Activated gamma-delta T cell (primary cell): Measurements from ENCODE around the gene XPNPEP2.
"Not testable (repeated sequence)": the region's sequence is repeated elsewhere in the genome, so short reads cannot be mapped to it uniquely, and the experiment has no call there.

Experiments
- DNase-seq: peaks from one replicate; lab custom pipeline; 2025; lab: John Stamatoyannopoulos, UW

XPNPEP2 gene

GRCh38 chrX:129719931-129720530 is 18.7 kb upstream of the XPNPEP2 start:
- DNase-seq = no peak

DNA sequence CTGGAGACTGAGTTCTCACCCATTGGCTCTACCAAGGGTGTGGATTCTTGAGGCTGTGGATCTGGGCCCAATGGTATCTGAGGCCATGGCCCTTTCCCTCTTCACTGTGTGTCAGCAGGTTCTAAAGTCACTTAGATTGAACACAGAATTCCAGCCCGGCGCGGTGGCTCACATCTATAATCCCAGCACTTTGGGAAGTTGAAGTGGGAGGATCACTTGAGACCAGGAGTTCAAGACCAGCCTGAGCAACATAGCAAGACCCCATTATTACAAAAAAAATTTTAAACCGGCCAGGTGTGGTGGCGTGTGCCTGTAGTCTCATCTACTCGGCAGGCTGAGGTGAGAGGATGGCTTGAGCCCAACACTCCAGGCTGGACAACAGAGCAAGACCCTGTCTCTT is 18.0 kb upstream of the XPNPEP2 start:
- DNase-seq = no peak

- no peak for DNase-seq
These were observed 17.4 kb upstream of the XPNPEP2 start for GRCh38 chrX:129721414-129721813.

DNA sequence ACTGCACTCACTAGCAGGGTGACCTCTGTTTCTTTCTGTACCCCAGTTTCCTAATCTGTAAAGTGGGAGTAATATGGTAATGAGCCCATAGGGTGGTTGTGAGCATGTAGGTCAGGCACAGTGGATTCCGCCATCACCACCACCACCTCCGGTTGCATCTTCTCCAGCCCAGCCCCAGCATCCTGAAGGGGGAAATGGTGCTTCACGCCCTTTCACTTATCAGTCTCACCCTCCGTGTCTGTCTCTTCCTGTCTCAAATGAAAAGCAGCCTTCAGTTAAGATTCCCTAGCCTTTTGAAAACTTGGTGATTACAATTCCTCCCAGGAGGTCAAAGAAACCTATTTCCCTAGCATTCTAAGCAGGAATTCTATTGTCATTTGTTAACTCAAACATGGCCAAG is 16.9 kb upstream of the XPNPEP2 start:
- DNase-seq = no peak

- DNase-seq = no peak
These were observed 15.3 kb upstream of the XPNPEP2 start for GRCh38 chrX:129723511-129723910.

- DNase-seq = no peak
These were observed 14.0 kb upstream of the XPNPEP2 start for GRCh38 chrX:129724754-129725153.

GRCh38 chrX:129726307-129727111 is 12.3 kb upstream of the XPNPEP2 start:
- DNase-seq = no peak

GRCh38 chrX:129728061-129728460 is 10.7 kb upstream of the XPNPEP2 start:
- no peak for DNase-seq

GRCh38 chrX:129731228-129731627 is 7.6 kb upstream of the XPNPEP2 start:
- no peak for DNase-seq

GRCh38 chrX:129732857-129733256 is 5.9 kb upstream of the XPNPEP2 start:
- no peak for DNase-seq

- no peak for DNase-seq
These were observed 5.4 kb upstream of the XPNPEP2 start for GRCh38 chrX:129733335-129733734.

GRCh38 chrX:129736491-129736890 is 2.3 kb upstream of the XPNPEP2 start:
- DNase-seq = no peak

- no peak for DNase-seq
These were observed 863 bp upstream of the XPNPEP2 start for GRCh38 chrX:129737916-129738315.

GRCh38 chrX:129739578-129739977 is 799 bp downstream of the XPNPEP2 start:
- no peak for DNase-seq

DNA sequence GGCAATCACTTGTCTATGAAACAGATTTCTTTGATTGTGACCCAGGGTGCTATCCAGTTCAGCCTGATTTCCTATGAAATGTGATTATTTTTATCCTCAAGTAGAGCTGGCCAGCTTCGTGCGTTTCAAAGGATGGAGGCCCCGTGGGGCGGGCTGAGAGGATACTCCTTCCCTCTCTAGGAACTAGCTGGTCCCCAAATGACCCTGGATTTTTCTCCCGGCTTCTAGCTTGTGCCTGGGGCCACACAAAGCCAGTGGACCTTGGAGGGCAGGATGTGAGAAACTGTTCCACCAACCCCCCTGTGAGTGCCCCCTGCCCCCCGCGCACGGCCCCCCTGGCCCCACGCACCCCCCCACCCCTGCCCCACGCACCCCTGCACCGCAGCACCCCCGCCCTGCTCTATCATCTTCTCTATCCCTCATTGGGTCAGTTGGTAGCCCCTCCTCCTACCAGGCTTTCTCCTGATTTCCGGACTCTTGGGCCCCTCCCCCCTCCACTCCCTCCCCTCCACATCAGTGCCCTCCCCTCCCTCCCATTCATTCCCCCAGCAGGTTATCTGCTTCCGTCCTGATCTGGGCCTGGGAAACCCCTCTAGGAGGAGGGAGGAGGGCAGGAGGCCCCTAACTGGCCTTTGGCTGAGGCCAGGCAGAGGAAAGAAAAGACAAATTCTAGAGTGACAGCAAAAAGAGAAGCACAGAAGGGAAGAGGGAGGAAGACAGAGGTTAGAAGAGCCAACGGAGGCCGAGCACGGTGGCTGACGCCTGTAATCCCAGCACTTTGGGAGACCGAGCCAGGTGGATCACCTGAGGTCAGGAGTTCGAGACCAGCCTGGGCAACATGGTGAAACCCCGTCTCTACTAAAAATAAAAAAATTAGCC is 3.3 kb downstream of the XPNPEP2 start:
- DNase-seq = no peak

GRCh38 chrX:129742759-129743152 is 4.0 kb downstream of the XPNPEP2 start:
- not testable (repeated sequence) for DNase-seq

GRCh38 chrX:129743821-129744220 is 5.0 kb downstream of the XPNPEP2 start:
- DNase-seq = no peak

GRCh38 chrX:129744861-129745321 is 6.1 kb downstream of the XPNPEP2 start:
- no peak for DNase-seq

DNA sequence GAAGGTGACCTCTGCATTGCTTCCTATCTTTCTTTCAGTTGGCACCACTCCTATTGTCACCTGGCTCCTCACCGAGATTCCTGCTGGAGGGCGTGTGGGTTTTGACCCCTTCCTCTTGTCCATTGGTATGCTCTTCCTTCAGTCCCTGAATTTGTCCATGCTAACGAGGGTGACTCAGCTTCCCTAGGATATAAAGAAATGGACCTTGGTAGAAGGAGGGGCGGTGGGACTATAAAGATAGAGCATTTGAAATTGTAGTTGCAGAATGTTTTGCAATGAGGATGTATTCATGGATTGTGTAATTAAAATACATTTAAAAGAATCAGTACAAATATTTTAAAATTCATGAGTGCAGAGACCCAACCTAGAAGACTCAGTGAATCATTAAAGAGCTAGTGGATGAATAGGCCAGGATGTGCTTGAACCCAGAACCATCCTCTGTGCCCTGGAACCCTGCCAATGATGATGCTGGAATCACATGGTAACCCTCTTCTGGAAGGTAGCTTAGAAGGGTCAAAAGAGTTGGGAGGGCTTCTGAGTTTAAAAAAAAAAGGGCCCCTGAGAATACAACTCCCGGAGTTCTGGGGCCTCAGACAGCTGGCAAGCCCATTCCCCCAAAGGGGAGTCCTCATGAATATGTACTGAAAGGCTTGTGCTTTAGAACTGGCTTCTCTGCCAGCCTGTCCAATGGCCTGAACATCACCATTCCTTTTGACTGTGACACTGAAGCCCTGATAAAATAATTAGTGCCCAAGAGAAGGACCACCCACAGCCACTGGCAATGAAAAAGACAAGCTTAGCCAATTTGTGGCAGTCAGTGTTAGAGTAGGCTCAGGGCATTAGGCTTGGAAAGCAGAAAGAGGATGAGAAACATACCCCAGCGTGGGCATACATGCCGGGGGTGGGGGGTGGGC is 8.0 kb downstream of the XPNPEP2 start:
- no peak for DNase-seq

GRCh38 chrX:129747533-129747932 is 8.8 kb downstream of the XPNPEP2 start:
- no peak for DNase-seq

DNA sequence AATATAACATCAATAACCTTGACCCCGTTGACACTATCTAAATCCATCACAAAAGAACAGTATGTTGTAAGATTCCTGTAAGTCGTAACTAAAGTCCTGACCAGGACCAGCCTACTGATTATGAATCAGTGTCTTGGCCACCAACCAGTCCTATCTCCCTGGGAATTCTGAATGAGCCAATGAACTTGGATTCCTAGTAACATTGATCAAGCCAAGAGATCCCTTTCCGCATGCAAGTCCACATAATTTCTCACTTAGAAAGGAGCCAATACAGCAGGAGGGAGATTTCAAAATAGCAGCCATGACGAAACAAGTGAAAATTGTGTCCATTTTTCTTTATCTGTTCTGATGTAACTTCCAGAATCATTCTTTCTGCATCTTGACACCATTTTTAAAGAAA is 9.5 kb downstream of the XPNPEP2 start:
- DNase-seq = no peak
